Stomach (tissue), 9 donors: ENCODE data around the gene PNPLA3. TPM values are rescaled to one million over a fixed set of nuclear protein-coding genes. Genes with fewer than 3 reads are reported as not detected.

Experiments
- DNase-seq, 2 donors: peaks; one replicate each; pipeline versions ENCODE4 v3.0.0 to v3.0.0-alpha.2; 2013 to 2019
- H3K27ac ChIP-seq, 5 donors: fragments of 200-600 bp in 4 of 5; sonication (generic) in 4 of 5; one replicate each; pipeline ENCODE4 v1.5.1; 2013 to 2019; ENCODE audit warnings: mild to moderate bottlenecking in 1 of 5, moderate library complexity in 1 of 5
- H3K27me3 ChIP-seq, 3 donors: fragments of 200-600 bp; sonication (generic); one replicate each; pipeline ENCODE4 v1.5.1; 2017 to 2019; ENCODE audit warnings: mixed run types in 1 of 3
- H3K36me3 ChIP-seq, 4 donors: fragments of 200-600 bp; sonication (generic); 1 replicate in 3 of 4; 2 replicates in 1 of 4; pipeline ENCODE4 v1.5.1; 2016 to 2019
- H3K4me1 ChIP-seq, 4 donors: fragments of 200-600 bp; sonication (generic); one replicate each; pipeline ENCODE4 v1.5.1; 2016 to 2019
- H3K4me3 ChIP-seq, 4 donors: fragments of 200-600 bp; sonication (generic) in 3 of 4; one replicate each; pipeline ENCODE4 v1.5.1; 2016 to 2019; ENCODE audit warnings: mild to moderate bottlenecking in 1 of 4
- H3K9me3 ChIP-seq, 4 donors: fragments of 200-600 bp; sonication (generic); one replicate each; pipeline ENCODE4 v1.5.1; 2016 to 2019
- EP300 ChIP-seq: sonication (generic); formaldehyde crosslinking; IDR thresholded peaks from one replicate; pipeline ENCODE4 v1.6.1; 2017; ENCODE audit warnings: antibody characterized with exemption
- POLR2A ChIP-seq, 4 donors: fragments of 450-650 bp; IDR thresholded peaks; one replicate each; pipeline ENCODE4 v1.6.1; 2016; ENCODE audit warnings: antibody characterized with exemption in 4 of 4, control low read depth in 2 of 4, mild to moderate bottlenecking in 1 of 4, moderate library complexity in 1 of 4
- POLR2AphosphoS5 ChIP-seq, 3 donors: sonication (generic); formaldehyde crosslinking; IDR thresholded peaks; one replicate each; pipeline ENCODE4 v1.6.1; 2016; ENCODE audit warnings: antibody characterized with exemption in 3 of 3
- WGBS, 5 donors: extraction: QIAGEN DNeasy Blood & Tissue Kit in 3 of 5; methylation state at CpG; one replicate each; pipeline versions ENCODE4 v1.1.5 to v1.1.7; 2013 to 2018; 5-methylcytosine and 5-hydroxymethylcytosine counted together
- intact Hi-C: fragments of 100-400 bp; cut with DNase I; formaldehyde crosslinking; loops from one replicate; pipeline ENCODE4 v1.15.1; 2023; ENCODE audit warnings: low total_unique reads
- polyA plus RNA-seq, 3 donors: library from polyadenylated mRNA; stranded (reverse); fragments of 200-250 nt; gene quantifications; one replicate each; pipeline ENCODE4 v1.2.3, GENCODE V29; 2013
- total RNA-seq, 5 donors: library from RNA; depleted of rRNA; stranded (reverse); fragments of >200 nt; gene quantifications; one replicate each; pipeline versions ENCODE4 v1.1.0 to v1.2.3, GENCODE V29; 2014 to 2016
- TF ChIP-seq, protein P1 (sequence below), 7 experiments: fragments of 450-650 bp in 4 of 7; fragments of 200-600 bp in 3 of 7; sonication (generic) in 3 of 7; IDR thresholded peaks; one replicate each; pipeline ENCODE4 v1.5.1; 2016 to 2019; ENCODE audit warnings: antibody characterized with exemption in 7 of 7, control low read depth in 2 of 7, mild to moderate bottlenecking in 1 of 7
- donor health status: healthy with polysubstance abuse.
- donor health status: Bipolar disorder and iron deficiency.
- donor health status: healthy.

PNPLA3 gene
- total and polyA plus RNA-seq, 8 donors, result 0.12 to 0.73 (median 0.47) TPM; not detected in 4

DNA sequence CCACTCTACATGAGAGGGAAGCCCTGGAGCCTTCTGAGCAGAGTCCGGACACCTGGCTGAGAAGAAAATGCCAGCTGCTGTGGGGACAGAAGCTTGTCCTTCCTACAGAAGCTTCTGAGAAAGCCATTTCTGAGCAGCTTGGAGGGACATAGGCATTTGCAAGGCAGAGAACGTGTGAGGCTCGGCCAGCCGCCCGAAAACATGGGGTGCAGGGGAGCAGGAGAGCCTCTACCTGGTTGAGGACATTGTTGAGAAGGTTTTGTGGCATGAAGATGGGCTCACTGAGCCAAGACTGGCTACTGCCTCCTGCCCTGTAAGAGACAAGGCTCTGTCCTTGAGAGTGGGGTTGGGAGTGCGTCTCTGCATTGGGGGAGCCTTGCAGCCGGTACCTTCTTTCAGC is 57.0 kb downstream of the PNPLA3 start:
- Histone ChIP-seq H3K9me3 (no peaks in the 10 kb centered on the region), H3K27ac (no peak overlapping the region), H3K36me3 (peaks cover 78 to 100% (median 99%) of the 10 kb centered on the region in 4 donors), H3K4me3 (no peak overlapping the region), H3K27me3 (no peaks in the 10 kb centered on the region), H3K4me1 (no peaks in the 10 kb centered on the region)
- WGBS, 5 donors, result 91 to 99% (median 97%) methylated on average over 6 to 7 of the region's 7 CpGs
- DNase-seq, result no peak
- TF ChIP-seq EP300 (no peak), POLR2AphosphoS5 (IDR thresholded peaks at IDR 0.05) (no peak), POLR2A (IDR thresholded peaks at IDR 0.05) (no peak)
- TF ChIP-seq, protein P1, sequence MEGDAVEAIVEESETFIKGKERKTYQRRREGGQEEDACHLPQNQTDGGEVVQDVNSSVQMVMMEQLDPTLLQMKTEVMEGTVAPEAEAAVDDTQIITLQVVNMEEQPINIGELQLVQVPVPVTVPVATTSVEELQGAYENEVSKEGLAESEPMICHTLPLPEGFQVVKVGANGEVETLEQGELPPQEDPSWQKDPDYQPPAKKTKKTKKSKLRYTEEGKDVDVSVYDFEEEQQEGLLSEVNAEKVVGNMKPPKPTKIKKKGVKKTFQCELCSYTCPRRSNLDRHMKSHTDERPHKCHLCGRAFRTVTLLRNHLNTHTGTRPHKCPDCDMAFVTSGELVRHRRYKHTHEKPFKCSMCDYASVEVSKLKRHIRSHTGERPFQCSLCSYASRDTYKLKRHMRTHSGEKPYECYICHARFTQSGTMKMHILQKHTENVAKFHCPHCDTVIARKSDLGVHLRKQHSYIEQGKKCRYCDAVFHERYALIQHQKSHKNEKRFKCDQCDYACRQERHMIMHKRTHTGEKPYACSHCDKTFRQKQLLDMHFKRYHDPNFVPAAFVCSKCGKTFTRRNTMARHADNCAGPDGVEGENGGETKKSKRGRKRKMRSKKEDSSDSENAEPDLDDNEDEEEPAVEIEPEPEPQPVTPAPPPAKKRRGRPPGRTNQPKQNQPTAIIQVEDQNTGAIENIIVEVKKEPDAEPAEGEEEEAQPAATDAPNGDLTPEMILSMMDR (IDR thresholded peaks at IDR 0.05), result no peak
- intact Hi-C loops, result no loop called here

DNA sequence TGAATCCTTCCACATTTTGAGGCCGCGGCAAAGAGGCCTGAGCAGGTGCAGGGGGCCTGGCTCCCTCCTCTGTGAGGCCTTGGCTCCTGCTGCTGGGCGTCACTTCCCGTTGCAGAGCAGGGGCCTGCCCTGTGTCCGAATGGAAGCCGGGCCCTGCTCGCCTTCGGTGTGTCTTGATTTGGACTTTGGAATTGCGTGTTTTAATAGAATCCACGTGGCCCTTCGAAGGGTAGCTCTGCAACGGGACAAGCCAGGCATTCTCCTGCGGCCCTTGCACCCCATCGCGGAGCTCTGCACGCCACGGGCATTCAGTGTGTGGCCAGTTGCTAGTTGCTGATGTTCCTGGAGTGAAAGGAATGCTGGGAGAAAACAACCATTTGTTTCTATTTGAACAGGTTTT is 57.4 kb downstream of the PNPLA3 start:
- Histone ChIP-seq H3K9me3 (no peaks in the 10 kb centered on the region), H3K4me3 (no peak overlapping the region), H3K27me3 (no peaks in the 10 kb centered on the region), H3K36me3 (peaks cover 75 to 100% (median 99%) of the 10 kb centered on the region in 4 donors), H3K27ac (no peak overlapping the region), H3K4me1 (no peaks in the 10 kb centered on the region)
- 69 to 92% (median 76%) methylated on average over 8 to 17 of the region's 17 CpGs for WGBS, 5 donors
- TF ChIP-seq POLR2A (IDR thresholded peaks at IDR 0.05) (no peak), EP300 (no peak), POLR2AphosphoS5 (IDR thresholded peaks at IDR 0.05) (no peak)
- TF ChIP-seq, protein P1 (IDR thresholded peaks at IDR 0.05), result no peak
- intact Hi-C loops, result no loop called here
- DNase-seq, result no peak

DNA sequence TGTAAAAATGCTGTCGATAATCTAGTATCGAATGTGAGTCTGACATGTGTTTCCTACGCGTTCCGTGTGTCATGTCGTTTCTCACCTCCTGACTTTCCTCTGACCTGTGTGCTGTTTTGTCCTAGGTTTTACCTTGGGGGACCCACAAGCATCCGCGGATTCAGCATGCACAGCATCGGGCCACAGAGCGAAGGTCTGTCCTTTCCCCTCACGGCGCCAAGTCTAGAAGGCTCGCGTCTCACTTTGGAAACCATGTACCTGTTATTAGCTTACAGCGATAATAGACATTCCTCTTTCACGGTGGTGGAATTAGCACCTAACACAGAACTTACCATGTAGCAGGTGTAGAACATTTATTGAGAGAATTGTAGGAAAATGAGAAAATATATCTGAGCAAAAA is 60.2 kb downstream of the PNPLA3 start:
- Histone ChIP-seq H3K27ac (no peak overlapping the region), H3K36me3 (peaks cover 51 to 100% (median 98%) of the 10 kb centered on the region in 4 donors), H3K4me3 (no peak overlapping the region), H3K4me1 (no peaks in the 10 kb centered on the region), H3K9me3 (no peaks in the 10 kb centered on the region), H3K27me3 (no peaks in the 10 kb centered on the region)
- intact Hi-C loops, result no loop called here
- WGBS, 5 donors, result 94 to 98% (median 97%) methylated on average over 16 of the region's 16 CpGs
- DNase-seq, result no peak
- TF ChIP-seq POLR2A (IDR thresholded peaks at IDR 0.05), result no peak
- no peak for TF ChIP-seq POLR2AphosphoS5 (IDR thresholded peaks at IDR 0.05)
- TF ChIP-seq, protein P1 (IDR thresholded peaks at IDR 0.05), result no peak
- TF ChIP-seq EP300, result no peak

DNA sequence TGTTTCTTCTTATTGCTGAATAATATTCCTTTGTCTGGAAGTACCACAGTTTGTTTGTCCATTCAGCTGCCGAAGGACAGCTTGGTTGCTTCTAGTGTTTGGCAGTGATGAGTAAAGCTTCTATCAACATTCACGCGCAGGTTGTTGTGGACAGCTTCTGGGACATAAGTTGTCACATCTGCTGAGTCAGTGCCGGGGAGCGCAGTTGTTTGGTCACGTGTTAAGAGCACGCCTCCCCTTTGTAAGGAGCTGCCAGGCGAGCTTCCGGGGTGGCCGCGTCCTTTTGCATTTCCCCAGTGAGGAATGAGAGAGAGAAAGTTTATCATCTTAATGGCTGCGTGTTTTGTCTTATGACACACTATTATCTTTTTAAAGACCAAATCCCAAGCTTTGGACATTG is 61.9 kb downstream of the PNPLA3 start:
- peaks cover 52 to 100% (median 98%) of the 10 kb centered on the region in 4 donors for H3K36me3 ChIP-seq
- 84 to 89% (median 86%) methylated on average over 12 of the region's 12 CpGs for WGBS, 5 donors
- intact Hi-C loops, result no loop called here

More for the DNA sequence above, 61.9 kb downstream of the PNPLA3 start:
- no peak overlapping the region for H3K27ac ChIP-seq
- H3K27me3 ChIP-seq, result no peaks in the 10 kb centered on the region
- TF ChIP-seq, protein P1 (IDR thresholded peaks at IDR 0.05), result no peak
- TF ChIP-seq POLR2AphosphoS5 (IDR thresholded peaks at IDR 0.05) (no peak), EP300 (no peak), POLR2A (IDR thresholded peaks at IDR 0.05) (no peak)
- DNase-seq, result no peak
- no peaks in the 10 kb centered on the region for H3K9me3 ChIP-seq
- H3K4me1 ChIP-seq, result no peaks in the 10 kb centered on the region
- H3K4me3 ChIP-seq, result no peak overlapping the region
